ENCODE results near the gene FLAD1. TPM values are rescaled to one million over a fixed set of nuclear protein-coding genes. Genes with fewer than 3 reads are reported as not detected.

FLAD1 gene
- polyA plus RNA-seq (ENCODE audit: insufficient read length): 20.6 TPM

DNA sequence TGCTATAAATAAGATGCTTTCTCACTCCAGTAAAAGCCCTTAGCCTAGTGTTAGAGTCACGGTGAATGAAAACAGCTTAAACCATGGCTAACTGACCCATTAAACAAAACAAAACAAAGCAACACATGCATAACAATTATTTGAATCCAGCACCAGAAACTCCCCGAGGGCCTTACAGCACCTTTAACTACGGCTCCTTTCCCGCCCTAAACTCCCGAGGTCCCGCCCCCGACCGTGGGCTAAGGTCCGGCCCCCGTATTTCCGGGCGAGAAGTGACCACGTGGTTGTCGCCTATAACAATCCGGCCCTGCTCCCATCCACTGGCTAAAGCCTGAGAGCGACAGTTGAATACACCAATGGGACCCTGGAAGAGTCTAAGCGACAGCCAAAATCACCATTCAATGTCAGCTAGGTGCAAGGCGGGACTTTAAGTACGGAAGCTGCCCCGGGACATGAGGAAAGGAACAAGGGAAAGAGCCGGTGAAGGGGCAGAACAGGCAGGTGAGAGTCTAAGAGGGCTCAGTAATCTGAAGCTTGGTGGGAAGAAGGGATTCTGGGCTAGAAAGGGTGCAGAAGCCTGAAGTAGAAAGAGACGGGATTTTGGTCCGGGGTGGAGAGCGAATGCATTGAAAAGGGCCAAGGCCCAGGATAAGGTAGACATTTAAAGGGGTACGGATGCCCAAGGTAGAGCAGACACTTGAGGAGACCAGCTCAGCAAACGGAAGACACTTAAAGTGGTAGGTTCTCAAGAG, at the start of gene FLAD1:
Gene FLAD1 (plus strand): TSS at position 448 of the 752 bp plus-strand sequence. CDS start 351 bp downstream, outside the sequence.
- DNase-seq (ENCODE audit: low read depth): peak; percentile 100

DNA sequence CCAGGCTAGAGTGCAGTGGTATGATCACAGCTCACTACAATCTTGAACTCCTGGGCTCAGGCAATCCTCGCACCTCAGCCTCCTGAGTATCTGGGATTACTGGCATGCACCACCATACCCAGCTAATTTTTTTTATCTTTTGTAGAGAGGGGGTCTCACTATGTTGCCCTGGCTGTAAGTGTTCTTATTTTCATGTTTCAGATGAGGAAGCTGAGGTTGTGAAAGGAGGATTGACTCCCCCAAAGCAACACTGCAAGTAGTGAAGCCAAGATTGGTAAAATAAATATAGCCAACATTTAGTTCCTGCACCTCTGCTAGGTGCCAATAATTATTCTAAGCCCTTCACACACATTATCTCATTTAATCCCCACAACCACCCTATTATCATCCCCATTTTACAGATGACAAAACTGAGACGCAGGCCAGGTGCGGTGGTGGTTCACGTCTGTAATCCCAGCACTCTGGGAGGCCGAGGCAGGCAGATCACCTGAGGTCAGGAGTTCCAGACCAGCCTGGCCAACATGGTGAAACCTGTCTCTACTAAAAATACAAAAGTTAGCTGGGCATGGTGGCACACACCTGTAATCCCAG, 48.7 kb upstream of the FLAD1 start:
- DNase-seq (ENCODE audit: low read depth): no peak

DNA sequence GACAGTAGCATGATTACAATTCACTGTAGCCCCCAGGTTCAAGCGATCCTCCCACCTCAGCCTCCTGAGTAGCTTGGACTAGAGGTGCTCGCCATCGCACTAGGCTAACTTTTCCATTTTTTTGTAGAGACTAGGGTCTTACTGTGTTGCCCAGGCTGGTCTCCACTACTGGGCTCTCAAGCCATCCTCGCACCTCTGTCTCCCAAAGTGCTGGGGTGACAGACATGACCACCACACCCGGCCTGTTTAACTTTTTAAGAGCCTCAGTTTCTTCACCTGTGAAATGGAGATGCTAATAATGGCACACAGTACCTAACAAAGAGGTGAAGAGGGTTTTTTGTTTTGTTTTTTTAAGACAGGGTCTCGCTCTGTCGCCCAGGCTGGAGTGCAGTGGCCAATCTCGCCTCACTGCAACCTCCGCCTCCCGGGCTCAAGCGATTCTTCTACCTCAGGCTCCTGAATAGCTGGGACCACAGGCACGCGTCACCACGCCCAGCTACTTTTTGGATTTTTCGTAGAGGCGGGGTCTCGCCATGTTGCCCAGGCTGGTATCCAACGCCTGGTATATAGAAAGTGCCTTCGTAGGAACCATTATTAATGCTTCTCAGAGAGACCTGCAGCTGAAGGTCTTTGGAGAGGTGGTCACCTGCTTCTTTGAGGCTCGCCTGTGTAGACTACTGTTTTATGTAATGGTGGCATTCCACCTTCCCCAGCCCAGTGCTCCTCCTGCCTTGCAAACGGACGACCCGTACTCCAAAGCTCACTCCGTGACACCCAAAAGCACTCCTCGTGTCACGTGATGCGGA, 47.2 kb upstream of the FLAD1 start:
- DNase-seq (ENCODE audit: low read depth): no peak

- peak; percentile 86 for DNase-seq (ENCODE audit: low read depth)
Observed at GRCh38 chr1:154936555-154937084, 46.5 kb upstream of the FLAD1 start, which contains the start of gene PMVK. TSS of gene PMVK (minus strand) at chr1:154936719. CDS start at chr1:154936685, 34 bp downstream.

DNA sequence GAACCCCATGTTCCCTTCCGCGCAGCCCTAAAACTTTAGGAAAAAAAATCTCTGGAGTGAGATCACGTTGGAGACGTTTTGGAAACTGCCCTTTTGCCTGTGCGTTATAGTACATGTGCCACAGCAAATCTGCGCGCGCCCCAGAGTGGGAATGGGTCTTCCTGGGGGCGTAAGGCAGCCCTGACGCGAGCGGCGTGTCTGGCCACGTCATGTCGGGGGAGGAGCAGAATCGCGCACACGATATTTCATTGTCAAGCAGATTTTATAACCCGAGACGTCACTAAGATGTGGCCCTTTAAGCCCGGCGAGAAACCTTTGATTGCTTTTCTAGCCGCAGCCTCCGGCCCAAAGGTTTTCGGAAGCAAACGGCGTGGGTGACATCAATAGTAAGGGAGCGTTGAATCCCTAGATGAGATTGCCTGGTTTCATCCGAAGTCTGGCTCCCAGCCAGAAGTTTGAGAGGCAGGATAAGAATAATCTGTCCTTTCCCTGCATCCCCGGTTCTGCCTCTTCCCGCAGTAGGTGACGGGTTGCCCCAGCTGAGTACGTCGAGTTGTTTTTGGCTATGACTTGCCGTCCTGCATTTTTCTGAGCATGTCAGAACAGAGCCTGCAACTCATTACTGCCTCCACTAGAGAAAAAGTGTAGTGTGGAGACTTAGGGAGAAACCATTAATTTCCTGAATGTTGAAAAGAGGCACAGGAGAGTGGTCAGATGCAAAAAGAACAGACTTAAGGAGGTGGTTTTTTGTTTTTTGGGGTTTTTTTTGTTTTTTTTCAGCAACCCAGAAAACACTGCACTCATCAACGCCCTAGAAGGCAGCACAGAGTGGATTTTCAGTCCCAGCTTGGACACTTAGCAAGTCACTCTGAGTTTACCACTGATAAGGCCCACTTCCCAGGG, 45.8 kb upstream of the FLAD1 start:
- peak; percentile 85 for DNase-seq (ENCODE audit: low read depth)

DNA sequence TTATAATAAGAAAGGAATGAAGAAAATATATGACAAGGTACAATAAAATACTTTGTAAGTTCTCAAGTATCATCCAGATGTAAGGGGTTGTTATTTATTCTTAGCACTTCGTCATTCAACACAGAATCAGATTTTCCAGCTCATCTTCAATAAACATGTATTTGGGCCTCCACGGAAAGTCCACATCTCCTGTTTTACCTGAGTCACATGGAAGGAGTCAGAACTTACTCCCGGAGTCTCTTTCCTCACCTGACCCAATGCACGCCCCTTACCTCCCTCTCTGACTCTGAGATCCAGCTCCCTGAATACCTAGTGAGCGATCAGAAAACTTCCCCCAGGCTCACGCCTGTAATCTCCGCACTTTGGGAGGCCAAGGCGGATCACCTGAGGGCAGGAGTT, 45.2 kb upstream of the FLAD1 start:
- DNase-seq (ENCODE audit: low read depth): no peak

- no peak for DNase-seq (ENCODE audit: low read depth)
Observed at GRCh38 chr1:154938604-154939399, 44.3 kb upstream of the FLAD1 start.

GRCh38 chr1:154940213-154940560, 43.0 kb upstream of the FLAD1 start:
- DNase-seq (ENCODE audit: low read depth): no peak

DNA sequence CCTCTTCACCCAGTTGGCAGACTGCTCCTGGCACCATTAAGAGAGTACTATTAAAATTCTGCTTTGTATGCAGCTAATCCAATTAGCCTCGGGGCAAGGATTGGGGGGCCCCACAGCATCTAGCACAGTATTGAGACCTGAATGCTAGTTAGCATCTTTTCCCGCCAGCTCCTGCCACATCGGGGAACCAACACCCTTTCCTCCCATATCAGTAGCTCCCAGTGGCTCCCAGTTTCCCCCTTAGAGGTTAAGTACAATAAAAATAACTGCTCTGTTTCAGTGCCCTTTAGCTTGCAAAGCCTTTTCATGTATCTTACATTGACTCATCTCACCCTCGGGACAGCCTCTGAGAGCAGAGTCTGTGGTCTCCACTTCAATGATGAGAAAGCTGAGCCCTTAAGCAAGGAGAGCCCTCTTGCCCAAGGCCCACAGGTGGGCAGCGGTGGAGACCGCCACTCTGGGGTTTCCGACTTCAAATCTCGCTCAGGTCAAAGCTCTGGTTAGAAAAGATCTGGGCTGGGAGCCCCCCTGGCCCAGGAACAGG, 42.4 kb upstream of the FLAD1 start:
- DNase-seq (ENCODE audit: low read depth): no peak

DNA sequence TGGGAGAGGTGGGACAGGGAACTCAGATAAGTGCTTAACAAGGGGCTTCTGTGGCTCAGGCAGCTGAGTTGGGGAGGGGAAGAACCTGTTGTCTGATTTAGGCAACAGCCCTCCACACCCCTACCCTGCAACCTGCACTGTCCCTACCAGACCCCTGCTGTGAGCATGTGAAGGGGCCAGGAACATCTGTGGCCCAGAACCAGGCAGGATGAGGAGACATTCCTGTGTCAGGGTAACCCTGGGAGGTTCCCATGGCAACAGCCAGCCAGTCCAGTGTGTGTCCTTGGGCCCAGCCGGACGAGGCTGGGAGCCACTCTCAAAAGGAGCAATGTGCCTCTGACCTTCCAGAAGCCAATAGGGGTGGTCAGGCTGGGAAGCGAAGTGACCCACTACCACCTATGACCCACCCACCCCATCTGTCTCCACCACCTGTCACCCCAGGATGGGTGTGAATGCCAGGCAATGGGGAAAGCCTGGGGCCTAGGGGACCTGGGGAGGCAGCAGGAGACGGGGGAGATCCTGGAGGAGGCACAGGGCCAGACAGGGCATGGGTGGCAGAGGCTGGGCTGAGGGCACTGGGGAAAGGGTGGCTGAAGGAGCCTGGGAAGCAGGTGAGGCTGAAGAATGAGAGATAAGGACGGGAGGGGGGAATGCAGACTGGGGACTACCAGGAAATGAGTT, 41.7 kb upstream of the FLAD1 start:
- no peak for DNase-seq (ENCODE audit: low read depth)

- DNase-seq (ENCODE audit: low read depth): no peak
Observed at GRCh38 chr1:154943649-154944400, 39.3 kb upstream of the FLAD1 start.

DNA sequence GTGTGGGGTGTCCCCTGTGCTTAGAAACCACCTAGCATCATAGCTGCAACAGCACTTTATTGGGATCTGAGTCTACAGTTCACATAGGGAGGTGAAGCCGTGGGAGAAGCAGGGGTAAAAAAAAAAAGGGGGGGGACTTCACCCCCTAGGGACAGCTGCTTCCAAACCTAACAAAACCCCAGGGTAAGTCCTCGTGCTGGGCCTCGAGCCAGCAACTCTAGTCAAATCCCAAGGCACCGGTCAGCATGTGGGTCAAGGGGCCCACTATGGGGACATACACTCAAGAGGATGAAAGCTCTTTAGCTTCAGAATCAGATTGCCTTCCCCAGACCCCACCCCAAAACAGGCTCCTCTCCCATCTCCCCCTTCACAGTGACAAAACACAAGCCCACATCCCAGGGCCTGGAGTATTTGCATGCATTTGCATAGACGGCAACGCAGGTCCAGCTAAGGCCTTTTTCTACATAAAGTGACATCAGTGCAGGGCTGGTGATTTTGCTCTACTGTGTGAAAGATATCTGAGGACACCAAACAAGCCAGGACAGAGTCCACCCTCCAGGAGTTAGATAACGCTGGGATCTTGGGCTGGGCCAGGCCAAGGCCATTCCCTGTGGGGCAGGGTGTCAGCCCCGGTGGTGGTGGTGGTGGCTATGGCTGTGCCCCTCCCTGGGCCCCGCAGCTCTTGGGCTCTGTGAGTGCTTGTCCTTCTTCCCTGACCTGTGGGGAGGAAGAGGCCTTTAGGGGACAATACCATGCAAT, 38.6 kb upstream of the FLAD1 start:
- no peak for DNase-seq (ENCODE audit: low read depth)

GRCh38 chr1:154945160-154945961, 37.8 kb upstream of the FLAD1 start:
- DNase-seq (ENCODE audit: low read depth): no peak

DNA sequence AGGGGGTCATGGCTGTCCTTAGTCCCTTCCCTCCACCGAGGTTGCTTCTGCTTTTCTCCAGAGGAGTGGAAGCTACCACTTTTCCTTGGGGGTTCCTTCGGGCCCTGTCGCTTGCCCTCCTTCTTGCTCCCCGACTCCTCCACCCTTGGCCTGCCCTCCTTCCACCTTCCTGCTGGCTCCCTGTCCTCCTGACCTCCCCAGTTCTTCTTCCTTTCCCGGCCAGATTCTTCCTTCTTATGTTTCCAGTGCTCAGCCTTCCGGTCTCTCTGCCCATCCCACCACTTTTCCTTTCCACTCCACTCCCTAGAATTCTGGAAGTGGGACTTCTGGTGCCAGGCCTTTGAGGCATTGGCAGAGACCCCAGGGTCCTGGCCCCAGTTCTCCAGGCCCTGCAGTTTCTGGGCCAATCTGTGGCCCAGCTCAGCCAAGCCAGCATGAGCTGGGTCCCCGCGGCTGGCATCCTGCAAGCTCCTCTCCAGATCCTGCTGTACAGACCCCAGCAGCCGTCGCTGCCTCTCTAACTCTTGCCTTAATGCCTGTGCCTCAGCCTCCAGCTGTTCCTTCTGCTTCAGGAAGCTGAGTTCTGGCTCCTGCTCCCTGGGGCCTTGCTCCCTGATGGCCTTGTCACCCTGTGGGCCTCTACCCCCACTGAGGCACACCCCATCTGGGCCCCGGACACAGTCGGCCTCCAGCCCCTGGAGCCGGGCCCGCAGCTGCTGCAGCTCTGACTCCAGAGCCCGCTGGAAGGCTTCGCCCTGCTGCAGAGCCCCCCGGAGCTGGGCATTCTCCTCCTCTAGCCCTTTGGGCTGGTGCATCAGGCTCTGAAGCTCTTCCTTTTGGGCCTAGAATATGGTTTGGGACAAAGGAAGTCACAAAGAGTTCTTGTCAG, 36.9 kb upstream of the FLAD1 start:
- DNase-seq (ENCODE audit: low read depth): no peak

- no peak for DNase-seq (ENCODE audit: low read depth)
Observed at GRCh38 chr1:154948079-154948478, 35.1 kb upstream of the FLAD1 start.

Data from forelimb muscle (tissue), 1 donor.